NCI-H82 treated with DMSO at 0.1 percent for 48 hours (cell line): ENCODE data around the gene COX6A1.

Source experiments
- DNase-seq: peaks from one replicate; lab custom pipeline; 2025; ENCODE audit not compliant: unreplicated experiment; lab: John Stamatoyannopoulos, UW

Gene COX6A1

DNA sequence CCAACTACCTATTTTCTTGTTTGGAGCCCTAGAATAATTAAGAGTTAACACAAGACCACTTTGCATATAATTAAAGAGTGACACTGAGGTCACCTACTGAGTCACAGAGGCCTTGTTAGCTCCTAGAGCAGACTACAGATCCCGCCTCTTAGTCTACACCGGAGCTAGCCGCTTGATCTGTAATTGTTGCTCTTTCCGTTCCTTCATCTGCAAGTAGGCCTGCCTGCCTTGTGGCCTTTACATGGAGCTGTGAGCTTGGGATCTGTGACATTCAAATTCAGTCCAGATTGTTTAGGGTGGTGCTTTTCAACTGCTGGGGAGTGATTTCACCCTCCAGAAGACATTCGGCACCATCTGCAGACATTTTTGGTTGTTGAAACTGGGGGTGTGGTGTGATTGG, 52.4 kb downstream of the COX6A1 start:
- no peak for DNase-seq
